IMR-90 (cell line): ENCODE results near the gene TCF7L2. TPM values are rescaled to one million over a fixed set of nuclear protein-coding genes. Genes with fewer than 3 reads are reported as not detected.

ENCODE experiments used
- ATAC-seq: fragments of 200-7000 bp; cut with Tn5 transposase; 2 replicates; pipeline ENCODE4 v1.9.1; 2020; ENCODE audit warnings: low read depth, mild to moderate bottlenecking, moderate library complexity
- BruUV-seq: library from RNA; stranded (reverse); fragments of 400-500 nt; replicated peaks from 2 replicates; lab custom pipeline; 2021; lab: Mats Ljungman, UMichigan
- CTCF ChIA-PET: fragments of 300-600 bp; formaldehyde crosslinking; extraction: SDS; loops from one replicate; lab custom pipeline; 2021; ENCODE audit warnings: antibody characterized with exemption; lab: Yijun Ruan, JAX
- POLR2A ChIA-PET: fragments of 300-600 bp; sonication (Branson Sonifier 250); formaldehyde crosslinking; loops from one replicate; lab custom pipeline; 2022; ENCODE audit warnings: antibody characterized with exemption; ENCODE audit not compliant: unreplicated experiment; lab: Charles Lee
- DNase-seq: peaks from one replicate; pipeline ENCODE4 v3.0.0; 2013
- H2AFZ ChIP-seq: replicated peaks from 2 replicates; pipeline ENCODE3; 2013; ENCODE audit warnings: low read length, mild to moderate bottlenecking; ENCODE audit not compliant: poor library complexity
- H2AK5ac ChIP-seq: 2 replicates; pipeline ENCODE4 v1.6.1; 2013; ENCODE audit warnings: low read depth, low read length, inconsistent platforms
- H2AK9ac ChIP-seq: replicated peaks from 2 replicates; pipeline ENCODE3; 2013; ENCODE audit warnings: mild to moderate bottlenecking, low read depth, low read length, moderate library complexity; ENCODE audit not compliant: poor library complexity
- H2BK120ac ChIP-seq: 2 replicates; pipeline ENCODE4 v1.6.1; 2013; ENCODE audit warnings: low read depth, low read length, inconsistent platforms
- H2BK15ac ChIP-seq: 3 replicates; pipeline ENCODE4 v1.6.1; 2013; ENCODE audit warnings: low read depth, low read length, inconsistent platforms
- H2BK20ac ChIP-seq: 2 replicates; pipeline ENCODE4 v1.6.1; 2013; ENCODE audit warnings: low read depth, mild to moderate bottlenecking, inconsistent platforms, low read length, moderate library complexity
- H2BK5ac ChIP-seq: 2 replicates; pipeline ENCODE4 v1.6.1; 2013; ENCODE audit warnings: mild to moderate bottlenecking, low read depth, low read length, inconsistent platforms; ENCODE audit not compliant: poor library complexity, severe bottlenecking
- H3K14ac ChIP-seq: replicated peaks from 2 replicates; pipeline ENCODE4 v1.6.1; 2013; ENCODE audit warnings: low read depth, low read length, inconsistent platforms
- H3K18ac ChIP-seq: 2 replicates; pipeline ENCODE4 v1.6.1; 2013; ENCODE audit warnings: low read depth, low read length, control low read depth
- H3K23ac ChIP-seq: 2 replicates; pipeline ENCODE4 v1.6.1; 2013; ENCODE audit warnings: low read depth, low read length, inconsistent platforms
- H3K27ac ChIP-seq: 2 replicates; pipeline ENCODE4 v1.5.1; 2013; ENCODE audit warnings: mild to moderate bottlenecking, control low read depth, low read length; ENCODE audit not compliant: insufficient read depth
- H3K27me3 ChIP-seq: 2 replicates; pipeline ENCODE4 v1.6.1; 2013; ENCODE audit warnings: low read length; ENCODE audit not compliant: control insufficient read depth, insufficient read depth
- H3K36me3 ChIP-seq: 2 replicates; pipeline ENCODE4 v1.6.1; 2013; ENCODE audit warnings: low read length, mixed read lengths; ENCODE audit not compliant: control insufficient read depth, insufficient read depth
- H3K4ac ChIP-seq: 2 replicates; pipeline ENCODE4 v1.6.1; 2013; ENCODE audit warnings: low read depth, low read length, inconsistent platforms
- H3K4me1 ChIP-seq: 2 replicates; pipeline ENCODE4 v1.6.1; 2013; ENCODE audit warnings: low read length, mixed read lengths; ENCODE audit not compliant: control insufficient read depth, insufficient read depth
- H3K4me2 ChIP-seq: 2 replicates; pipeline ENCODE4 v1.6.1; 2013; ENCODE audit warnings: low read depth, mild to moderate bottlenecking, control low read depth, low read length, moderate library complexity
- H3K4me3 ChIP-seq: 2 replicates; pipeline ENCODE4 v1.5.1; 2013; ENCODE audit warnings: low read depth, mild to moderate bottlenecking, control low read depth, low read length, moderate library complexity; ENCODE audit not compliant: insufficient read depth
- H3K56ac ChIP-seq: 2 replicates; pipeline ENCODE4 v1.6.1; 2013; ENCODE audit warnings: low read length, inconsistent platforms; ENCODE audit not compliant: insufficient read depth; ENCODE audit errors: extremely low read depth
- H3K79me1 ChIP-seq, 2 experiments: 2 replicates each; pipeline ENCODE4 v1.6.1; 2013; ENCODE audit warnings: low read length in 2 of 2, inconsistent platforms in 1 of 2, low read depth in 1 of 2
- H3K9ac ChIP-seq: 2 replicates; pipeline ENCODE4 v1.6.1; 2013; ENCODE audit warnings: low read depth, low read length, control low read depth
- H3K9me1 ChIP-seq: 2 replicates; pipeline ENCODE4 v1.6.1; 2013; ENCODE audit warnings: low read length, inconsistent platforms; ENCODE audit not compliant: insufficient read depth
- H3K9me3 ChIP-seq: 2 replicates; pipeline ENCODE4 v1.6.1; 2013; ENCODE audit warnings: low read length; ENCODE audit not compliant: control insufficient read depth, insufficient read depth
- H4K20me1 ChIP-seq: 2 replicates; pipeline ENCODE4 v1.6.1; 2013; ENCODE audit warnings: low read length, inconsistent platforms; ENCODE audit not compliant: insufficient read depth
- H4K5ac ChIP-seq: 2 replicates; pipeline ENCODE4 v1.6.1; 2013; ENCODE audit warnings: mild to moderate bottlenecking, low read depth, low read length, control low read depth
- H4K8ac ChIP-seq, 2 experiments: 2 replicates each; pipeline ENCODE4 v1.6.1; 2013; ENCODE audit warnings: low read depth in 2 of 2, low read length in 2 of 2, control low read depth in 1 of 2, inconsistent platforms in 1 of 2
- H4K91ac ChIP-seq: 2 replicates; pipeline ENCODE4 v1.6.1; 2013; ENCODE audit warnings: low read depth, low read length, inconsistent platforms; ENCODE audit not compliant: insufficient read depth
- BHLHE40 ChIP-seq: fragments of 150-350 bp; IDR thresholded peaks from 2 replicates; pipeline ENCODE4 v1.6.1; 2016; ENCODE audit warnings: mild to moderate bottlenecking, low read depth, low read length
- CEBPB ChIP-seq: IDR thresholded peaks from 2 replicates; pipeline ENCODE4 v1.6.1; 2012; ENCODE audit warnings: low read depth, low read length, improper control_type of control experiment
- CHD1 ChIP-seq: IDR thresholded peaks from 2 replicates; pipeline ENCODE4 v1.6.1; 2012; ENCODE audit warnings: low read depth, low read length, improper control_type of control experiment
- FOS ChIP-seq: fragments of 150-350 bp; IDR thresholded peaks from 2 replicates; pipeline ENCODE4 v1.6.1; 2016; ENCODE audit warnings: low read depth, low read length
- MAFK ChIP-seq: IDR thresholded peaks from 2 replicates; pipeline ENCODE4 v1.6.1; 2012; ENCODE audit warnings: low read depth, low read length, improper control_type of control experiment
- MAZ ChIP-seq: IDR thresholded peaks from 2 replicates; pipeline ENCODE4 v1.6.1; 2012; ENCODE audit warnings: low read depth, mild to moderate bottlenecking, low read length, improper control_type of control experiment, moderate library complexity, borderline replicate concordance
- MXI1 ChIP-seq: IDR thresholded peaks from 2 replicates; pipeline ENCODE4 v1.6.1; 2012; ENCODE audit warnings: low read depth, mild to moderate bottlenecking, low read length, moderate library complexity, borderline replicate concordance
- NFE2L2 ChIP-seq: fragments of 150-350 bp; IDR thresholded peaks from 2 replicates; pipeline ENCODE4 v1.6.1; 2016; ENCODE audit warnings: low read depth, mild to moderate bottlenecking, low read length
- POLR2A ChIP-seq: IDR thresholded peaks from 2 replicates; pipeline ENCODE4 v1.6.1; 2012; ENCODE audit warnings: mild to moderate bottlenecking, low read depth, low read length
- RAD21 ChIP-seq: IDR thresholded peaks from 2 replicates; pipeline ENCODE4 v1.6.1; 2012; ENCODE audit warnings: low read length, improper control_type of control experiment
- RCOR1 ChIP-seq: IDR thresholded peaks from 2 replicates; pipeline ENCODE4 v1.6.1; 2012; ENCODE audit warnings: mild to moderate bottlenecking, low read length, improper control_type of control experiment; ENCODE audit not compliant: insufficient replicate concordance
- RFX5 ChIP-seq: IDR thresholded peaks from 2 replicates; pipeline ENCODE4 v1.8.0; 2012; ENCODE audit warnings: low read depth, mild to moderate bottlenecking, low read length, moderate library complexity
- USF2 ChIP-seq: fragments of 150-350 bp; IDR thresholded peaks from 2 replicates; pipeline ENCODE4 v1.6.1; 2017; ENCODE audit warnings: mild to moderate bottlenecking, antibody characterized with exemption, low read length, low read depth
- WGBS, 2 experiments: methylation state at CpG; one replicate each; pipeline versions ENCODE4 v1.1.5 to v1.1.7; 2013; ENCODE audit warnings: missing lambda C conversion rate in 2 of 2; ENCODE audit not compliant: insufficient read length in 1 of 2; ENCODE audit errors: extremely low coverage in 2 of 2; 5-methylcytosine and 5-hydroxymethylcytosine counted together
- dilution Hi-C: fragments of 300-500 bp; cut with HindIII; formaldehyde crosslinking; loops from one replicate; pipeline ENCODE4 v1.14.3; 2018; ENCODE audit warnings: low sequenced_read_pairs; ENCODE audit not compliant: unreplicated experiment
- in situ Hi-C: fragments of 300-500 bp; cut with MboI; formaldehyde crosslinking; loops from 3 replicates; pipeline ENCODE4 v1.14.3; 2019; ENCODE audit warnings: low sequenced_read_pairs, inconsistent platforms, mixed read lengths
- intact Hi-C: fragments of 100-400 bp; cut with micrococcal nuclease; formaldehyde crosslinking; loops from 2 replicates; pipeline ENCODE4 v1.10.0; 2022
- polyA plus RNA-seq, 3 experiments: library from polyadenylated mRNA; depleted of rRNA; stranded (reverse); fragments of >200 nt; gene quantifications; 2 replicates each; pipeline ENCODE4 v1.2.3, GENCODE V29; 2012; ENCODE audit warnings: low replicate concordance in 1 of 3
- total RNA-seq: library from RNA; depleted of rRNA; stranded (reverse); fragments of >200 nt; gene quantifications from 2 replicates; pipeline ENCODE4 v1.2.3, GENCODE V29; 2012
- TF ChIP-seq, protein P1 (sequence below): conservative IDR thresholded peaks from 2 replicates; pipeline ENCODE4 v1.5.1; 2012; ENCODE audit warnings: mild to moderate bottlenecking, low read depth, low read length, improper control_type of control experiment

TCF7L2 gene
- total and polyA plus RNA-seq, 2 of the 4 experiments (the other 2 are of a cell fraction), result 1.3 to 12.2 TPM

DNA sequence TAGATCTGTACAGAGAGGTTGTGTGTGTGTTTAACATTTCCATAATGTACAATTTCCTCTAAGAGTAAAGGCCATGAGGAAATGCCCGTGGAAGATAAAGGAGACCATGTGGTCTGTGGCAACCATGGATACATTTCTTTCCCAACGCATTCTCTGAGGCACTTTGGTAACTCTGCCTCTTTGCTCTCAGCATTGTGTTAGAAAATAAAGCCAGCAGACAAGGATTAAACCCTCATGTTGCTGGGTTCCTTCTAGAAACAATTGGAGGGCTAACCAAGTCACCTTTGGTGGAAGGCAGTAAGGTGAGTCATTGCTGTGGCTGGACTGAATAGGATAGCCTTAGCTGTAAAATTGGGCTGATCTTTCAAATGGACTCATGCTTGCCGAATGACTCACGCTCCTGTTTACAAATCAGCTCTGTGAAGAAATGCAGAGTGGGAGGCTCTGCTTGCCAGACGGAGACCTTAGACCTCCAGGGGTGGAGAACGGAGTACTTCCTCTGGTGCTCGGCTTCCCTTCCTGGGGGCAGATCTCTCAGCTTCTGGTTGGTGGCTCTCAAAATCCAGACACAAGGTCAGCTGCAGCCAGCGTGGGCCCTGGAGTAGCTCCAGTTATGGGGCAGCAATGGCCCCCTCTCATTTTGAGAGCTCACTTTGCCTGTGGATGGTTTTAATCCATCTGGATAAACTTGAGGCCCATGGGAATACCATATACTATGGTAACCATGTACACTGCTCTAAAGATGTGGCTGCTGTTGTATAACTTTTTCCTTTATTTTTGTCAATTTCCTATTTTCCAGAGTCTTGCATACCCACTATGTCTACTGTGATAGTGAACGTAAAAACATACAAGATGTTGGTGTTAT is 137.3 kb downstream of the TCF7L2 start:
- Histone ChIP-seq H2BK15ac (peak overlapping the region; percentile 49), H3K14ac (peak overlapping the region; percentile 35), H3K9ac (no peak overlapping the region), H4K91ac (peak overlapping the region; percentile 79), H3K4me3 (no peak overlapping the region), H3K4me1 (peaks cover 15% of the 10 kb centered on the region), H3K23ac (peak overlapping the region; percentile 55; the same call in 1 of the 2 replicates), H3K27ac (peak overlapping the region; percentile 80), H2AFZ (peak overlapping the region; percentile 38), H2BK20ac (peak overlapping the region; percentile 87), H4K20me1 (no peaks in the 10 kb centered on the region; the same call in 1 of the 2 replicates), H4K5ac (peak overlapping the region; percentile 63; the same call in 1 of the 2 replicates), H3K4me2 (peak overlapping the region; percentile 36), H3K79me1 (peaks cover 39 to 58% of the 10 kb centered on the region in 2 experiments), H3K27me3 (no peaks in the 10 kb centered on the region), H3K18ac (peak overlapping the region; percentile 61), H2AK5ac (peak overlapping the region; percentile 46), H3K9me1 (peaks cover 27% of the 10 kb centered on the region), H2AK9ac (peak overlapping the region; percentile 29), H3K36me3 (peaks cover 5% of the 10 kb centered on the region), H2BK120ac (peak overlapping the region; percentile 91), H3K9me3 (no peaks in the 10 kb centered on the region), H3K4ac (peak overlapping the region; percentile 53), H2BK5ac (peak overlapping the region; percentile 92), H3K56ac (peak overlapping the region; percentile 33), H4K8ac (peak overlapping the region; percentile 29 to 74; a peak in 3 of 4 replicates)
- no TSS peak for BruUV-seq
- ChIA-PET POLR2A (no interaction called here), CTCF (no interaction called here)
- in situ Hi-C loops (no loop called here), intact Hi-C loops (loop anchor here (2.0 kb wide), 1 partner anchor 15 kb away; no protein-coding TSS in a partner anchor), dilution Hi-C loops (no loop called here)
- TF ChIP-seq CHD1 (no peak), MXI1 (peak; percentile 62; the same call in 1 of the 2 replicates), BHLHE40 (peak; percentile 79), RCOR1 (peak; percentile 90), CEBPB (peak; percentile 86), POLR2A (0 out of 2 replicates have a peak, but pooled peaks have one; percentile 20), FOS (peak; percentile 99), MAZ (peak; percentile 61), MAFK (peak; percentile 68), USF2 (peak; percentile 57), RFX5 (peak; percentile 2; the same call in 1 of the 2 replicates), NFE2L2 (0 out of 2 replicates have a peak, but pooled peaks have one; percentile 29), RAD21 (no peak)
- TF ChIP-seq, protein P1, sequence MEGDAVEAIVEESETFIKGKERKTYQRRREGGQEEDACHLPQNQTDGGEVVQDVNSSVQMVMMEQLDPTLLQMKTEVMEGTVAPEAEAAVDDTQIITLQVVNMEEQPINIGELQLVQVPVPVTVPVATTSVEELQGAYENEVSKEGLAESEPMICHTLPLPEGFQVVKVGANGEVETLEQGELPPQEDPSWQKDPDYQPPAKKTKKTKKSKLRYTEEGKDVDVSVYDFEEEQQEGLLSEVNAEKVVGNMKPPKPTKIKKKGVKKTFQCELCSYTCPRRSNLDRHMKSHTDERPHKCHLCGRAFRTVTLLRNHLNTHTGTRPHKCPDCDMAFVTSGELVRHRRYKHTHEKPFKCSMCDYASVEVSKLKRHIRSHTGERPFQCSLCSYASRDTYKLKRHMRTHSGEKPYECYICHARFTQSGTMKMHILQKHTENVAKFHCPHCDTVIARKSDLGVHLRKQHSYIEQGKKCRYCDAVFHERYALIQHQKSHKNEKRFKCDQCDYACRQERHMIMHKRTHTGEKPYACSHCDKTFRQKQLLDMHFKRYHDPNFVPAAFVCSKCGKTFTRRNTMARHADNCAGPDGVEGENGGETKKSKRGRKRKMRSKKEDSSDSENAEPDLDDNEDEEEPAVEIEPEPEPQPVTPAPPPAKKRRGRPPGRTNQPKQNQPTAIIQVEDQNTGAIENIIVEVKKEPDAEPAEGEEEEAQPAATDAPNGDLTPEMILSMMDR, result no peak
- 0% methylated on average over 4 of the region's 9 CpGs; no CpG with 5 or more reads in 1 of the 2 experiments for WGBS, 2 experiments
- ATAC-seq (peak; percentile 94), DNase-seq (peak; percentile 100)
